ENCODE data around the gene CD2BP2. TPM values are rescaled to one million over a fixed set of nuclear protein-coding genes. Genes with fewer than 3 reads are reported as not detected.

CD2BP2 gene
- total RNA-seq, 2 experiments from 2014 or later = 39.1 to 41.7 TPM

DNA sequence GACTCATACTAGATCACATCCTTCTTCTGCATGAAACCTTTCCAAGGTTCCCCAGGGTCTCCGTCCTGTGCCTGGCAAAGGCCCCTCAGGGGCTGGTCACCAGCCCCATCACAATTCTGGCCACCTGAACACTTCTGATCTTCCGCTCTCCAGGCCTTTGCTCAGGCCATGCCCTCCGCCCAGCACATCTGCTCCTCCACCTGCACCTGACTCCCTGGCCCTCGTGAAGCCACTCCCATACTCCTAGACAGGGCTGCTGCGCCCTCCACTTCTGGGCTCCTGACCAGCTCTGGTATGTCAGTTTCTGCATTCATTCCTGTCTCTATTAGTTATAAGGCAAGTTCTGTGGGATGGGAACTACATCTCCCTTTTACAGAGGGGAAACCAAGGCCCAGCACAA is 17.6 kb upstream of the CD2BP2 start:
- no peak overlapping the region for H3K4me3 ChIP-seq (ENCODE audit: low read length)
- peaks cover 10% of the 10 kb centered on the region for H3K36me3 ChIP-seq (ENCODE audit: insufficient read depth, low read length)
- no peaks in the 10 kb centered on the region for H3K27me3 Mint-ChIP-seq
- intact Hi-C loops (cut with DNase I, micrococcal nuclease) = loop anchor here (5.0 to 10.0 kb wide), 4 partner anchors 35 to 552 kb away; partner anchors contain the start of genes FBRS (in 1 of the 2), FBXL19 (in 1 of the 2) and ZNF771 (in 1 of the 2)
- peaks cover 43% of the 10 kb centered on the region for H3K4me1 Mint-ChIP-seq (ENCODE audit: low read depth)
- DNase-seq = no peak
- peak overlapping the region; percentile 81 for H3K27ac Mint-ChIP-seq
- peaks cover 56% of the 10 kb centered on the region for H3K4me1 ChIP-seq (ENCODE audit: insufficient read depth, low read length)
- POLR2A ChIA-PET = interaction anchor here (0.5 to 6.0 kb wide), 2 partner anchors 8 to 45 kb away, joined by 3 to 153 read pairs; partner anchors contain the start of gene SEPTIN1
- H3K4me3 Mint-ChIP-seq = peak overlapping the region; percentile 72
- H3K36me3 Mint-ChIP-seq (ENCODE audit: low read depth) = peaks cover 4% of the 10 kb centered on the region
- no peak for ATAC-seq (ENCODE audit: poor library complexity)
- TF ChIP-seq, protein P1, sequence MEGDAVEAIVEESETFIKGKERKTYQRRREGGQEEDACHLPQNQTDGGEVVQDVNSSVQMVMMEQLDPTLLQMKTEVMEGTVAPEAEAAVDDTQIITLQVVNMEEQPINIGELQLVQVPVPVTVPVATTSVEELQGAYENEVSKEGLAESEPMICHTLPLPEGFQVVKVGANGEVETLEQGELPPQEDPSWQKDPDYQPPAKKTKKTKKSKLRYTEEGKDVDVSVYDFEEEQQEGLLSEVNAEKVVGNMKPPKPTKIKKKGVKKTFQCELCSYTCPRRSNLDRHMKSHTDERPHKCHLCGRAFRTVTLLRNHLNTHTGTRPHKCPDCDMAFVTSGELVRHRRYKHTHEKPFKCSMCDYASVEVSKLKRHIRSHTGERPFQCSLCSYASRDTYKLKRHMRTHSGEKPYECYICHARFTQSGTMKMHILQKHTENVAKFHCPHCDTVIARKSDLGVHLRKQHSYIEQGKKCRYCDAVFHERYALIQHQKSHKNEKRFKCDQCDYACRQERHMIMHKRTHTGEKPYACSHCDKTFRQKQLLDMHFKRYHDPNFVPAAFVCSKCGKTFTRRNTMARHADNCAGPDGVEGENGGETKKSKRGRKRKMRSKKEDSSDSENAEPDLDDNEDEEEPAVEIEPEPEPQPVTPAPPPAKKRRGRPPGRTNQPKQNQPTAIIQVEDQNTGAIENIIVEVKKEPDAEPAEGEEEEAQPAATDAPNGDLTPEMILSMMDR (IDR thresholded peaks at IDR 0.05) = no peak
- no peaks in the 10 kb centered on the region for H3K9me3 Mint-ChIP-seq
- H3K27me3 ChIP-seq (ENCODE audit: control insufficient read depth in 1 of 2, insufficient read depth in 2 of 2, low read length in 2 of 2) = no peaks in the 10 kb centered on the region
- CTCF ChIA-PET = interaction anchor here (0.9 to 2.7 kb wide), 2 partner anchors 10 to 37 kb away, joined by 3 to 19 read pairs; partner anchors contain the start of gene SEPTIN1
- no peaks in the 10 kb centered on the region for H3K9me3 ChIP-seq (ENCODE audit: control insufficient read depth in 1 of 2, insufficient read depth in 1 of 2, low read length in 2 of 2)
- H3K27ac ChIP-seq (ENCODE audit: low read depth in 1 of 2, low read length in 2 of 2) = peak overlapping the region in 1 of 2 donors; percentile 18

DNA sequence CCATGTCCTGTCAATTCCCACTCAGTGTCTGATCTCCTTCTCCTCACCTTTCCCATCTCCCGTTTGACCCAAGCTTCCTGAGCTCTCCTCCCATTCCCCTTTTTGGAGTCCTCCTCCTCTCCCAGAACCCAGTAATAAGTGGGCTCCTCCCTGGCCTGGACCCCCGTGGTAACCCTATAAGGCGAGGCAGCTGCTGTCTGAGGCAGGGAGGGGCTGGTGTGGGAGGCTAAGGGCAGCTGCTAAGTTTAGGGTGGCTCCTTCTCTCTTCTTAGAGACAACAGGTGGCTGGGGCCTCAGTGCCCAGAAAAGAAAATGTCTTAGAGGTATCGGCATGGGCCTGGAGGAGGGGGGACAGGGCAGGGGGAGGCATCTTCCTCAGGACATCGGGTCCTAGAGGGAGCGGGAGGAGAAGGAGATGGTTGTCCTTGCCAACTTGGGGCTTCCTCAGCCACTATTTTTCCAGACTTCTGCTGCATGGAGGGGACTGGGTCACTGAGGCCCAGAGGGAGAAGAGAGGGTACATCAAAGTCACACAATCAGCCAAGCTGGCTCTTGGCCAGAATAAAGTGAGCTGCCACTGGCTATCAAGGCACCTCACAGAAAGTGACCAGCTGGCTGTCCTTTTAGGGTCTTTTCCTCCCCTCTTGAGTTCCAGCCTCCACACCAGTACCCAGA is 17.1 kb upstream of the CD2BP2 start:
- TF ChIP-seq, protein P1 (IDR thresholded peaks at IDR 0.05) = no peak
- Histone ChIP-seq H3K4me1 (ENCODE audit: insufficient read depth, low read length) (peaks cover 55% of the 10 kb centered on the region), H3K36me3 (ENCODE audit: insufficient read depth, low read length) (peaks cover 10% of the 10 kb centered on the region), H3K9me3 (ENCODE audit: control insufficient read depth in 1 of 2, insufficient read depth in 1 of 2, low read length in 2 of 2) (no peaks in the 10 kb centered on the region), H3K27me3 (ENCODE audit: control insufficient read depth in 1 of 2, insufficient read depth in 2 of 2, low read length in 2 of 2) (no peaks in the 10 kb centered on the region), H3K4me3 (ENCODE audit: low read length) (no peak overlapping the region), H3K27ac (ENCODE audit: low read depth in 1 of 2, low read length in 2 of 2) (peak overlapping the region; percentile 18 to 78)
- DNase-seq (no peak), ATAC-seq (ENCODE audit: poor library complexity) (no peak)
- Mint-ChIP-seq H3K9me3 (no peaks in the 10 kb centered on the region), H3K4me1 (ENCODE audit: low read depth) (peaks cover 43% of the 10 kb centered on the region), H3K27ac (peak overlapping the region; percentile 81), H3K36me3 (ENCODE audit: low read depth) (peaks cover 4% of the 10 kb centered on the region), H3K4me3 (peak overlapping the region; percentile 85), H3K27me3 (no peaks in the 10 kb centered on the region)
- ChIA-PET CTCF (interaction anchor here (0.9 to 2.7 kb wide), 3 partner anchors 10 to 58 kb away, joined by 3 to 19 read pairs (median 6); partner anchors contain the start of genes DCTPP1 and SEPTIN1), POLR2A (interaction anchor here (0.5 to 6.0 kb wide), 7 partner anchors 9 to 164 kb away, joined by 3 to 153 read pairs (median 19); partner anchors contain the start of genes CD2BP2, SEPTIN1, ZNF48 and ZNF747)
- intact Hi-C loops (cut with DNase I, micrococcal nuclease) = loop anchor here (5.0 to 10.0 kb wide), 4 partner anchors 35 to 553 kb away; partner anchors contain the start of genes FBRS (in 1 of the 2), FBXL19 (in 1 of the 2) and ZNF771 (in 1 of the 2)

DNA sequence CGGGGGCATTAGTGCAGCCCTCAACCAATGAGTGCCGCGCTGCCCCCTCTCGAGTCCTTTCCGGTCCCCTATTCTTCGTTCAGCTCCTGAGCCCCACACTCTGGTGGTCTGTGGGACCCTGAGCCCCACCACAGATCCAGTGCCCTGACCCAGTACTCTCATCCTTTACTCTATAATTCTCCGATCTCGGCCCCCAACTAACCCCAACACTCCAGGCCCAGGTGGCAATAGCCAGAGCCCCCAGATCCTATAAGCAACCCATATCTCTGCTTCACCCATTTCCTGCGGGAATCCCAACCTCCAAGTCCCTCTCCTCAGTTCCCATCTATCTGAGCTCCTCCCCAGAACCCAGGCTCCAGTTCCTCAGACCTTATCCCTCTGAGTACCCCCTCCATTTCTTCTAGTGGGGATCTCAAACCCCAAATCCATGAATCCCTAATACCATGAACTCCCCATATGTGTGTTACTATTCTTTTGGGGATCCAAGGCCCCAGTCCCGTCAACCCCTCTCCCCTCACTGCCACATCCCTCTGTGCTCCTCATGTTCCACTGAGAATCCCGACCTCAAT is 16.2 kb upstream of the CD2BP2 start:
- intact Hi-C loops (cut with DNase I, micrococcal nuclease) = loop anchor here (2.0 to 10.0 kb wide), 5 partner anchors 17 to 553 kb away; partner anchors contain the start of genes CD2BP2 (in 1 of the 2), FBRS (in 1 of the 2), FBXL19 (in 1 of the 2) and ZNF771 (in 1 of the 2)
- peak overlapping the region; percentile 55 for H3K4me3 ChIP-seq (ENCODE audit: low read length)
- peak overlapping the region; percentile 85 for H3K4me3 Mint-ChIP-seq

More for the DNA sequence above, 16.2 kb upstream of the CD2BP2 start:
- ATAC-seq (ENCODE audit: poor library complexity) (no peak), DNase-seq (no peak)
- ChIA-PET POLR2A (interaction anchor here (0.7 to 6.0 kb wide), 26 partner anchors 9 to 563 kb away, joined by 3 to 153 read pairs (median 6); partner anchors contain the start of genes ALDOA, CD2BP2, CORO1A and DCTPP1), CTCF (interaction anchor here (0.9 to 2.7 kb wide), 6 partner anchors 9 to 58 kb away, joined by 3 to 19 read pairs (median 6); partner anchors contain the start of genes DCTPP1, SEPTIN1 and ZNF771)
- peak overlapping the region; percentile 81 for H3K27ac Mint-ChIP-seq
- Histone ChIP-seq H3K27me3 (ENCODE audit: control insufficient read depth in 1 of 2, insufficient read depth in 2 of 2, low read length in 2 of 2) (no peaks in the 10 kb centered on the region), H3K27ac (ENCODE audit: low read depth in 1 of 2, low read length in 2 of 2) (peak overlapping the region; percentile 59 to 78), H3K9me3 (ENCODE audit: control insufficient read depth in 1 of 2, insufficient read depth in 1 of 2, low read length in 2 of 2) (no peaks in the 10 kb centered on the region), H3K4me1 (ENCODE audit: insufficient read depth, low read length) (peaks cover 54% of the 10 kb centered on the region), H3K36me3 (ENCODE audit: insufficient read depth, low read length) (peaks cover 13% of the 10 kb centered on the region)
- H3K27me3 Mint-ChIP-seq = no peaks in the 10 kb centered on the region
- peaks cover 12% of the 10 kb centered on the region for H3K36me3 Mint-ChIP-seq (ENCODE audit: low read depth)
- no peaks in the 10 kb centered on the region for H3K9me3 Mint-ChIP-seq
- peaks cover 48% of the 10 kb centered on the region for H3K4me1 Mint-ChIP-seq (ENCODE audit: low read depth)
- TF ChIP-seq, protein P1 (IDR thresholded peaks at IDR 0.05) = no peak
